Tibial nerve (tissue), 4 donors: ENCODE results near the gene FIGNL1. TPM values are rescaled to one million over a fixed set of nuclear protein-coding genes. Genes with fewer than 3 reads are reported as not detected.
"Not testable (repeated sequence)": the region's sequence is repeated elsewhere in the genome, so short reads cannot be mapped to it uniquely, and the experiment has no call there.

Experiments
- DNase-seq, 2 donors: peaks; one replicate each; pipeline ENCODE4 v3.0.0-alpha.2; 2019; ENCODE audit warnings: low spot score in 2 of 2
- H3K27ac ChIP-seq, 4 donors: fragments of 200-600 bp; sonication (generic) in 3 of 4; one replicate each; pipeline ENCODE4 v1.5.1; 2017 to 2019; ENCODE audit warnings: mild to moderate bottlenecking in 1 of 4
- H3K27me3 ChIP-seq, 2 donors: fragments of 200-600 bp; sonication (generic) in 1 of 2; one replicate each; pipeline versions ENCODE4 v1.5.1 to v1.6.0; 2017 to 2019
- H3K36me3 ChIP-seq, 3 donors: fragments of 200-600 bp; sonication (generic); one replicate each; pipeline ENCODE4 v1.5.1; 2018 to 2019
- H3K4me1 ChIP-seq, 4 donors: fragments of 200-600 bp; sonication (generic) in 3 of 4; one replicate each; pipeline ENCODE4 v1.5.1; 2017 to 2019
- H3K4me3 ChIP-seq, 4 donors: fragments of 200-600 bp; sonication (generic) in 3 of 4; one replicate each; pipeline ENCODE4 v1.5.1; 2017 to 2019; ENCODE audit warnings: mild to moderate bottlenecking in 1 of 4, moderate library complexity in 1 of 4
- H3K9me3 ChIP-seq, 4 donors: fragments of 200-600 bp; sonication (generic) in 3 of 4; one replicate each; pipeline ENCODE4 v1.5.1; 2017 to 2019
- CTCF ChIP-seq, 5 experiments: fragments of 200-600 bp in 3 of 5; fragments of 450-650 bp in 2 of 5; sonication (generic) in 3 of 5; IDR thresholded peaks; one replicate each; pipeline ENCODE4 v1.5.1; 2016 to 2019; ENCODE audit warnings: antibody characterized with exemption in 5 of 5, mild to moderate bottlenecking in 3 of 5, moderate library complexity in 2 of 5
- EP300 ChIP-seq, 2 donors: sonication (generic); formaldehyde crosslinking; IDR thresholded peaks; one replicate each; pipeline ENCODE4 v1.6.1; 2017; ENCODE audit warnings: antibody characterized with exemption in 2 of 2, mild to moderate bottlenecking in 1 of 2
- POLR2A ChIP-seq, 2 donors: fragments of 450-650 bp; IDR thresholded peaks; one replicate each; pipeline ENCODE4 v1.6.1; 2017; ENCODE audit warnings: antibody characterized with exemption in 2 of 2, mild to moderate bottlenecking in 2 of 2, moderate library complexity in 2 of 2
- WGBS, 2 donors: methylation state at CpG; one replicate each; pipeline ENCODE4 v1.1.5; 2018; 5-methylcytosine and 5-hydroxymethylcytosine counted together
- total RNA-seq, 4 donors: library from RNA; depleted of rRNA; stranded (reverse); fragments of >200 nt; gene quantifications; one replicate each; pipeline ENCODE4 v1.1.0, GENCODE V29; 2016

Gene FIGNL1
- total RNA-seq, 4 donors from 2014 or later: 4.6 to 9.6 (median 6.6) TPM

- TF ChIP-seq EP300 (IDR thresholded peaks at IDR 0.05): no peak
- TF ChIP-seq POLR2A (IDR thresholded peaks at IDR 0.05): no peak
- no peak for TF ChIP-seq CTCF (IDR thresholded peaks at IDR 0.05)
- 94 to 97% methylated on average over 11 of the region's 11 CpGs for WGBS, 2 donors
- DNase-seq: no peak
These were observed 16.9 kb upstream of the FIGNL1 start for GRCh38 chr7:50466815-50467585.

GRCh38 chr7:50463035-50463434 is 12.9 kb upstream of the FIGNL1 start:
- TF ChIP-seq POLR2A (IDR thresholded peaks at IDR 0.05): no peak
- TF ChIP-seq CTCF (IDR thresholded peaks at IDR 0.05): no peak
- no peak for TF ChIP-seq EP300 (IDR thresholded peaks at IDR 0.05)
- no peaks in the 10 kb centered on the region for H3K27me3 ChIP-seq
- 88 to 94% methylated on average over 12 to 13 of the region's 13 CpGs for WGBS, 2 donors
- H3K36me3 ChIP-seq: no peaks in the 10 kb centered on the region
- no peaks in the 10 kb centered on the region for H3K9me3 ChIP-seq
- H3K4me3 ChIP-seq: no peak overlapping the region
- peaks cover 0 to 4% (median 0%) of the 10 kb centered on the region in 4 donors for H3K4me1 ChIP-seq
- DNase-seq: no peak
- no peak overlapping the region for H3K27ac ChIP-seq

More at GRCh38 chr7:50466815-50467585, 16.9 kb upstream of the FIGNL1 start:
- Histone ChIP-seq H3K27me3 (no peaks in the 10 kb centered on the region), H3K27ac (no peak overlapping the region), H3K4me1 (peaks cover 0 to 9% (median 0%) of the 10 kb centered on the region in 4 donors), H3K4me3 (no peak overlapping the region), H3K36me3 (no peaks in the 10 kb centered on the region), H3K9me3 (no peaks in the 10 kb centered on the region)

- no peaks in the 10 kb centered on the region for H3K27me3 ChIP-seq
- no peak overlapping the region for H3K27ac ChIP-seq
- no peaks in the 10 kb centered on the region for H3K36me3 ChIP-seq
- TF ChIP-seq POLR2A (IDR thresholded peaks at IDR 0.05) (no peak), CTCF (IDR thresholded peaks at IDR 0.05) (no peak), EP300 (IDR thresholded peaks at IDR 0.05) (no peak)
- 36 to 41% methylated on average over 4 of the region's 4 CpGs for WGBS, 2 donors
- H3K9me3 ChIP-seq: no peaks in the 10 kb centered on the region
- no peaks in the 10 kb centered on the region for H3K4me1 ChIP-seq
- DNase-seq: no peak
- no peak overlapping the region for H3K4me3 ChIP-seq
These were observed 12.2 kb upstream of the FIGNL1 start for GRCh38 chr7:50462361-50462760.

GRCh38 chr7:50461695-50462094 is 11.5 kb upstream of the FIGNL1 start:
- Histone ChIP-seq H3K27me3 (no peaks in the 10 kb centered on the region), H3K36me3 (no peaks in the 10 kb centered on the region), H3K4me3 (no peak overlapping the region), H3K4me1 (no peaks in the 10 kb centered on the region), H3K9me3 (no peaks in the 10 kb centered on the region), H3K27ac (no peak overlapping the region)
- 89 to 94% methylated on average over 1 of the region's 1 CpG for WGBS, 2 donors
- TF ChIP-seq CTCF (IDR thresholded peaks at IDR 0.05) (no peak), POLR2A (IDR thresholded peaks at IDR 0.05) (no peak), EP300 (IDR thresholded peaks at IDR 0.05) (no peak)
- DNase-seq: no peak

- not testable (repeated sequence) for H3K4me3 ChIP-seq, H3K9me3 ChIP-seq, H3K27ac ChIP-seq, DNase-seq, H3K27me3 ChIP-seq, H3K36me3 ChIP-seq, H3K4me1 ChIP-seq
- WGBS, 2 donors: 98 to 100% methylated on average over 3 to 16 of the region's 27 CpGs
These were observed 9.0 kb upstream of the FIGNL1 start for GRCh38 chr7:50459183-50459582.

GRCh38 chr7:50458651-50459050 is 8.5 kb upstream of the FIGNL1 start:
- not testable (repeated sequence) for H3K4me3 ChIP-seq, H3K27me3 ChIP-seq, H3K4me1 ChIP-seq, H3K9me3 ChIP-seq, DNase-seq, H3K36me3 ChIP-seq, H3K27ac ChIP-seq
- 87 to 89% methylated on average over 3 to 4 of the region's 4 CpGs for WGBS, 2 donors
